ENCODE data around the gene MAP2K1.

GRCh38 chr15:66364944-66365528, 21.7 kb upstream of the MAP2K1 start:
- no peak for TF ChIP-seq CTCF (IDR thresholded peaks at IDR 0.05; ENCODE audit: low read length)
- no peak for TF ChIP-seq EZH2phosphoT487 (IDR thresholded peaks at IDR 0.05; ENCODE audit: low read length)
- TF ChIP-seq EZH2 (optimal IDR thresholded peaks at IDR 0.05; ENCODE audit: low read depth, low read length) = no peak
